ENCODE data around the gene ZFC3H1.

The ZFC3H1 gene

GRCh38 chr12:71591601-71592000, 72.0 kb downstream of the ZFC3H1 start:
- ChIA-PET POLR2A (no interaction called here), CTCF (no interaction called here)
- DNase-seq (ENCODE audit: extremely low spot score), result no peak
- no peak for TF ChIP-seq CTCF (IDR thresholded peaks at IDR 0.05; ENCODE audit: control extremely low read depth, extremely low read depth, low read depth, missing control alignments)

GRCh38 chr12:71589478-71589881, 74.2 kb downstream of the ZFC3H1 start:
- POLR2A ChIA-PET, result no interaction called here
- CTCF ChIA-PET, result no interaction called here
- no peak for TF ChIP-seq CTCF (IDR thresholded peaks at IDR 0.05; ENCODE audit: control extremely low read depth, extremely low read depth, low read depth, missing control alignments)
- no peak for DNase-seq (ENCODE audit: extremely low spot score)

GRCh38 chr12:71587012-71587411, 76.6 kb downstream of the ZFC3H1 start:
- CTCF ChIA-PET, result no interaction called here
- no peak for DNase-seq (ENCODE audit: extremely low spot score)
- no peak for TF ChIP-seq CTCF (IDR thresholded peaks at IDR 0.05; ENCODE audit: control extremely low read depth, extremely low read depth, low read depth, missing control alignments)
- POLR2A ChIA-PET, result no interaction called here

- ChIA-PET CTCF (interaction anchor here (0.8 to 2.3 kb wide), 2 partner anchors 17 to 161 kb away, joined by 3 to 7 read pairs; no protein-coding TSS in a partner anchor), POLR2A (no interaction called here)
- DNase-seq (ENCODE audit: extremely low spot score), result no peak
- TF ChIP-seq CTCF (IDR thresholded peaks at IDR 0.05; ENCODE audit: control extremely low read depth, extremely low read depth, low read depth, missing control alignments), result no peak
Observed at GRCh38 chr12:71585218-71585617, 78.4 kb downstream of the ZFC3H1 start.

GRCh38 chr12:71584356-71584755, 79.3 kb downstream of the ZFC3H1 start:
- POLR2A ChIA-PET, result no interaction called here
- no peak for DNase-seq (ENCODE audit: extremely low spot score)
- CTCF ChIA-PET, result interaction anchor here (2.3 kb wide), 1 partner anchor 162 kb away, joined by 7 read pairs; no protein-coding TSS in a partner anchor
- TF ChIP-seq CTCF (IDR thresholded peaks at IDR 0.05; ENCODE audit: control extremely low read depth, extremely low read depth, low read depth, missing control alignments), result no peak

DNA sequence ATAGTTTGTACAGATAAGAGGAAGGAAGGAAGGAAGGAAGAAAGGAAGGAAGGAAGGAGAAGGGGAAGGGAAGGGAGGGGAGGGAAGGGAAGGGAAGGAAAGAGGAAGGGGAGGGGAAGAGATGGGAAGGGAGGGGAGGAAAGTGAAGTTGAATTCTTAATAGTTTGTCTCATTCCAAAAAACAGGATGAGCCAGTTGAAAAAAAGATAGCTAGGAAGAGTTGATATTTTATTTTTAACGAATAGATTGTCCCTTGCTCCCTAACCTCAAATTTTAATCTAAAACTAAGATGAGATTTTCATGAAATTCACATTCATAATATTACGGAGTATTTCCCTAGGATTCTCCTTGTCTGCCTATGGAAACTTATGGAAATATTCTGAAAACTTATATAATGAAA, 80.7 kb downstream of the ZFC3H1 start:
- TF ChIP-seq CTCF (IDR thresholded peaks at IDR 0.05; ENCODE audit: control extremely low read depth, extremely low read depth, low read depth, missing control alignments), result no peak
- POLR2A ChIA-PET, result no interaction called here
- CTCF ChIA-PET, result interaction anchor here (0.8 kb wide), 1 partner anchor 12 kb away, joined by 3 read pairs; no protein-coding TSS in a partner anchor
- no peak for DNase-seq (ENCODE audit: extremely low spot score)

- TF ChIP-seq CTCF (IDR thresholded peaks at IDR 0.05; ENCODE audit: control extremely low read depth, extremely low read depth, low read depth, missing control alignments), result no peak
- DNase-seq (ENCODE audit: extremely low spot score), result no peak
- ChIA-PET POLR2A (no interaction called here), CTCF (no interaction called here)
Observed at GRCh38 chr12:71581206-71581605, 82.4 kb downstream of the ZFC3H1 start.
